Measurements from ENCODE around the gene FOXP1.

The FOXP1 gene

DNA sequence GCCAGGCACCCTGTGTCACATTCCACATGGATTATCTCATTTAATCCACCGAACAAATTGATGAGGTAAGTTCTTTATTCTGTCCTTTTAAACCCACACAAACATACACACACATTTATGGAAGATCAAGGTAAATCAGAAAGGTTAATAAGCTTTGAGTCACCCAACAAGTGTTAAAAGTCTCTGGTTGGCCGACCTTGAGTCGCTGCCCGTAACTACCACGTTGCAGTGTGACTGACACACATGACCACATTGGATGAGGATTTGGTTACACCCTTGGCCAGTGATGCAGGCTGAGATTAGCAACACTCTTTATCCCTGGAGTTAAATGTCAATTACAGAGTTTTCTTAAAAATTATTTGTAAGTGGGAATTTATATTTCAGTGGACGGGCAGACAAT lies 19.2 kb downstream of the FOXP1 start:
- no peak for DNase-seq (ENCODE audit: low read depth in 2 of 2)

DNA sequence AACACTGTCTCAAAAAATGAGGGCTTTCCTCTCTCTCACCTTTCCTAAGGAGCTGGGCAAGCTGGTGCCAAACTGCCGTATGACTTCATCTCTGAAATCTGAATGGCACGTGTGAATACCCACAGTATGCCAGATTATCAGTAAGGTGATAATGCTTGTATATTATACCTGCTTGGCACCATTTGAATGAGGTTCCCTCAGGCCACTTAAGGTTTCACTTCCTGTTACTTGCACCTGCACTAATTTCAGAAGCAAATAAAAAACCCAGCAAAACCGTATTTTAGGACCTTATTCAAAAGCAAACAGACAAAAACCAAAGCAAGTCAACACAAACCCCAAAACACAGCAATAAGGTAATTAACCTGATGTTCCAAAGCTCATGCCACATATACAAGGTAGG lies 19.7 kb downstream of the FOXP1 start:
- DNase-seq (ENCODE audit: low read depth in 2 of 2), result no peak

DNA sequence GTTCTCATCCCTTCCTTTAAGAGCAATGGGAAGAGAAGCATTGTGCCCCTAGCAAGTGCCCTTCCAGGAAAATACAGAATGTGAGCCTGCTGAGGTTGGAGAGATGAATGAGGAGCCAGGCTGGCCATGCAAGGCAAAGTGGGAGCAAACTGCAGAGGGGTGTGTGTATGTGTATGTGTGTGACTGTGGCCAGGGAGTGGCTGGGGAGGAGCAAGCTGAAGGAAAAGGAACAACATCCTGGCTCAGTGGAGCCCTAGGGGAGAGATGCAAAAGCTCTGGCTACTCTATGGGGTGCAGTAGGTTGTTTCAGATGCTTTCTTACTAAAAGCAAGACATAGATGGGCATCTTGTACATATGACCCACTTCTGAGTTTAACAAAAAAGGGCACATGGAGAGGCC lies 20.6 kb downstream of the FOXP1 start:
- no peak for DNase-seq (ENCODE audit: low read depth in 2 of 2)

DNA sequence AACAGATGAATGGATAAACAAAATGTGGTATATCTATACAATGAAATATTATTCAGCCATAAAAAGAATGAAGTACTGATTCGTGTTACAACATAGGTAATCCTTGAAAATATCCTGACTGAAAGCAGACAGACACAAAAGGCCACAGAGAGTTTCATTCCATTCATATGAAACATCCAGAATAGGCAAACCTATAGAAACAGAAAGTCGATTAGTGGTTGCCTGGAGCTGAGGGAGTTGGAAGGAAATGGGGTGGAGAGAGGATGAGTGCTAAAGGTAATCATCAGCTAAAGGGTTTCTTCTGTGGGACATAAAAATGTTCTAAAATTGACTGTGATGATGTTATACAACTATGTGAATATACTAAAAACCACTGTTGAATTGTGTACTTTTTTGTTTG lies 22.9 kb downstream of the FOXP1 start:
- DNase-seq (ENCODE audit: low read depth in 2 of 2), result no peak

DNA sequence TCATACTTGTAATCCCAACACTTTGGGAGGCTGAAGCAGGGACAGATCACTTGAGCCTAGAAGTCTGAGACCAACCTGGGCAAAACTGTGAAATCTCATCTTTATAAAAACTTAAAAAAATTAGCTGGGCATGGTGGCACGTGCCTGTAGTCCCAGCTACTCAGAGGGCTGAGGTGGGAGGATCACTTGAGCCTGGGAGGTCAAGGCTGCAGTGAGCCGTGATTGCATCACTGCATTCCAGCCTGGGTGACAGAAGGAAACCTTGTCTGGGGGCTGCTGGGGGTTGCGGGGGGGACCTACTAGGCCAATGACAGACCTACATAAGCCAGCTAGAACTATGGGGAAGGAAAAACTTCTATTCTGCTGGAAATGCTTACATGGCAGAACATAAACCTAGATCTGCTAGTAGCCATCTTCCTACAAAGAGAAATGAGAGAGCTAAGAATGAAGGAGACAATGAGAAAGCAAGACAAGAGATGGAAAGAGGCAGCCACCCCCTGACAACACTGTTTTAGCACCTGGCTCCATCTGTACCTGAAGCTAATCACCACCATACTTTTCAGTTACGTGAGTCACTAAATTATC lies 23.9 kb downstream of the FOXP1 start:
- DNase-seq (ENCODE audit: low read depth in 2 of 2), result no peak

DNA sequence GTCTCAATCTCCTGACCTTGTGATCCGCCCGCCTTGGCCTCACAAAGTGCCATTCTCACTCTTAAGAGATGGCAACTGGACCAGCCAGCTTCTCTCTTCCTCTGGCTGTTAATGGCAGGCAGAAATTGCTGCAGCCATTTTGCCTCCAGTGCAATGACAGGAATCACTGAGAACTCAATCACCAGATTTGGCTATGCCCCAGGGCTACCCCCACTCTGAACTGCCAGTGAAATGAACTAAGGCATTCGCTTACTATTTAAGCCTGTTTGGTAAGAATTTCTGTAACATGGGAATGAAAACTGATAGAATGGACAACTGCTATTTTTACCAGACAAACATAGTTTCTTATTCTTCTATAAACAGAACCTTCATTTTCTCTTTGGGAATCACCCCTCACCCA lies 24.5 kb downstream of the FOXP1 start:
- no peak for DNase-seq (ENCODE audit: low read depth in 2 of 2)

DNA sequence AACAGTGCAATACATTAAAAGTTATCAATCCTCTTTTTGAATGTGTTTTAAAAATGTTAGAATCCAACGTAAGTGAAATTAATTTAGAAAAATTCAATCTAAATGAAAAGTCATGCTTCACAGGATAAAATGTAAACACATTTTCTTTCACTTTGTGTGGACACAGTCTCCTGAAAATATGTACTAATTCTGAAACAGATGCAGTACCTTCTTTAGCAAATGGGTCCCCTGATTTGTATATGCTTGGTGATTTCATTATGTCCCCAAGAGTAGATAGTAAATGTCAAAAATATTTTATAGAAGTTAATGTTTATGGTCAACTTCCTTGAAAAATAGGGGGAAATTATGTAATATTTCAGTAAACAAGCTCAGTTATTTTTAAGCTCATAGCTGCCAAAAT lies 28.9 kb downstream of the FOXP1 start:
- DNase-seq (ENCODE audit: low read depth in 2 of 2), result no peak

DNA sequence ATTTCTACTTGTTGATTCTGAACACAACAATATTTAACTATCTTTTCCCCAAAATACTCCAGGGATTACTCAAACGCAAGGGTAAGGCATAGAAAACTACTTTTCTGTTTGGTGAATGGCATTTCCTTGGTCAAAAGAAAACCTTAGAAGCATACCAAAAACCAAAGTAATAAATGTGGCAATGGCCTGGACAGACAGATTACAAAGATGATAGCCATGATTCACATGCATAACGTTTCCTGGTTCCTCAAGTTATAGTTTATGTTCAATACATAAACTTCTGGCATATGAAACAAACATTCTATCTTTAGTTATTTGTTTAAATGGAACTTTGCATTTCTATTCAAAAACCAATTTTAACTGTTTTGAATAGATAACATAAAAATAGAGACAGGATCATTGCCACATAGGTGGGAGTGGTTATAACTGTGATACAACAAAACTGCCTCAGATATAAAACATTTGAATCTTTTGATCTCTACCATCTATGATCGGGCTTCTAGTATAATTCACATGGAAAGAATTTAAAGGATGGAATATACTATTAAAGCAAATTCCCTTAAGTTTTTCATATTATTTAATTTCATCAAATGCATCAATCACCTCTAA lies 32.1 kb downstream of the FOXP1 start:
- DNase-seq (ENCODE audit: low read depth in 2 of 2), result no peak

DNA sequence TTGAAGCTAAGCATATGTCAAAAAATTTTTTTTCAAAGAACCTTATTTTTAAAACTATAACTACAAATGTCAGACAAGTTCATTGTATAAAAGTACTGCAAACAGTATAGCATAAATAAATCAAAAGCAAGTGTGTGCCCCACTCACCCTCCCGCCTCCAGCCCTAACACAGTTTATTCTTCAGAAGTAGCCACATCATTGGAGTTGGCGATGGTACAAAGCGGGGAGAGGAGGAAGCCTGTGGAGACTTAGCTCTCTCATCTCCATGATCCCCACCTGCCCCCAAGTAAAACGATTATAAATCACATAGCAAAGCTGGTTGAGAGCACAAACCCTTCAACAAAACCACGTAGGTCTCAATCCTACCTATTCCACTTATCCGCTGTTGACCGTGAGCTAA lies 33.6 kb downstream of the FOXP1 start:
- DNase-seq (ENCODE audit: low read depth in 2 of 2), result no peak

DNA sequence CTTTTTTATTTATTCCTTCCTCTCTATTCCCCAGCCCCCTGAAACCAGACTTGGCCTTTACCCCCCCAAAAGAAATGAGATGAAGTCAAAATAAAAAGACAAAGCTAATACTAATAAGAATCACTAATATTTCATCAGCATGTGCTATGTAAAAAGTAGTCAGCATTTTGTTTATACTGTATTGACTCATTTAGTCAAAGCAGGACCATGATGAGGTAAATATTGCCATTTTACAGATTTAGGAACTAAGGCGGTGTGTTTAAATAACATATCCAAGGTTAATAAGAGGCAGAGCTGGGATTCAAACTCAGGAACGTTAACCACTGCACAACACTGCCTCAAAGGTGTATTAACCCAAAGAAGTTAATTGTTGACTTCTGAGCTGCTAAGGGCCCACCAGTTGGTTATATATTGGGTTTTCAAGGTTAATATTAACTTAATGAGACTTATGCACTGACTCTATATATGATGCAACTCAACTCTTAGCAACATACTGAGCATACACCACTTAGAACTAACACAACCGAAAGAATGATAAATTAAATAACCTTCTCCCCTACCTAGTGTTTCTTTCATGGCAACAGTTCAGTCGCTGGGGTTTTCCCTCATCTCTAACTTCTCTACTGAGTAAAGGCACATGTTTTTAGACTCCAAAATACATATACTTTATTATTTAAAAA lies 34.7 kb downstream of the FOXP1 start:
- DNase-seq (ENCODE audit: low read depth in 2 of 2), result no peak

DNA sequence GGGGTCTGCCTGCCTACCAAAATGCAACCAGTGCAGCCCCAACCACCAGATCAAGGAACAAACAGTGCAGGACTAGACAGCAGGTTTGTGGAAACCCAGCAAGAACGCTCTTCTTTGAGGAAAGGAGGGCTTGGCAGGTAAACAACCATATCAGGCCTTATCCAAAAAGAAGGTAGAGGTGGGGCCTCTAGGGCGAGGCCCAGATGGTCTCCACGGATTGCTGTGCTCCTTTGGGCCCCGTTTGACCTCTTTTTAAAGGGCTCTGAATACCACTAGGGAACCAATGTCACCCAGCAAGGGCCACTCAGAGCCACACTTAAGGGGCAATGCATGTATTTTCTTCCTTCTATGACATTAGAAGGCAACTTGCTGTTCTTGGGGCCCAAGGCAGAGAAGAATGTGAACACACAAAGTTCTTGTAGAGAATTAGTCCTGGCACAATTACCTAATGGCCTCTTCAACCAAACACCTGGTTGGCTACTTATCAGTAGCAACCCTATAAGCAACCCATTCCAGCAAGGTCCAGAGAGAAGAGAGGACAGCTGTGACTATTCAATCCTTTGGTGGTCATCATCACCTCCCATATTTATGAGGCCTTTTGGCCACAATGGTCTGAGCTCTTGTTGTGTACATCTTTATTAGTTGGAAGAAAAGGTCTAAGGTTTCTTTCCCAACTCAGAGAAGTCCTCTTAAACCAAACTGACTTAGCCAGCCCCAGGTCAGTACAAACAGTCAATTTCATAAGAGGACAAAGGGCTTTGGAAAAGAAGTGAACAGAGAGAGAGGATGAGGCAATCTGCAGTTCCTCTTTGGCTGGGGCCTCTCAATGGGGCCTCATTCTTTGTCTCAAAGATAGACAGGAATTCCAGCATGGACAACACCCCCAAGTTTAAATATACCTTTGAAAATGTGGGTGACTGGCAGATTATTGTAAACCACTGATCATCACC lies 36.0 kb downstream of the FOXP1 start:
- DNase-seq (ENCODE audit: low read depth in 2 of 2), result no peak

DNA sequence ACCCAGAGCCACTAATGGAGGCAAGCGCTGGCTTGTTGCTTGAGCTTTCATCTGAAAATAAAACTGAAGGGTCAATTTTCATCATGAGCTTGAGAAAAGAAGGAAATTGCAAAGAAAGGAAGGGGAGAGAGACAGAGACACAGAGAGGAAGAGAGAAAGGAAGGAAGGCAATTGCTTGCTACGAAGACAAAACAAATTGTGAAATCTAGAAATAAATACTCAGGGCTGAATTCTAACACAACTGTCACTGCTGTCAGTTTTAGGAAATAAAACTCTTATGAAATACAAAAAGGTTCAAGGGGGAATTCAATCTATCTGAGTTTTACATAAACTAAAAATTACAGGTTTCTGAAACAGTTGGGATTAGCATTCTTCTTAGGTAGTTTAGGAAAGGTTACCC lies 36.7 kb downstream of the FOXP1 start:
- DNase-seq (ENCODE audit: low read depth in 2 of 2), result no peak

DNA sequence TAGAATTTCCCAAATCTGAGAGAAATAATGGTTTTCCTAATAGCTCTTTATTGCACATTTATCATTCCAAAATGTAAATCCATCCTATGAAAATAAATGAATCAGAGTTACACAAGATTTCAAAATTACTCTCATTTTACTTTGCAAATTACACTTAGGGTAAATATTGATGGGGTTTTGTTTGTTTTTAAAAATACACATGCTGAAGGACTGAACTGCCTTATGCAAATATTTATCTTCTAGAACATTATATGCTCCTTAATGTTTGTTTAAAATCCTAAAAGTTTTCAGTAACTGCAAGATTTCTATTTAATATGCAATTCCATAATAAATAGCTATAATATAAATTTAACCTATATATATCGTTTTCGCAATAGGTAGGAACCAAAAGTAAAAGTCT lies 38.2 kb downstream of the FOXP1 start:
- DNase-seq (ENCODE audit: low read depth in 2 of 2), result no peak

DNA sequence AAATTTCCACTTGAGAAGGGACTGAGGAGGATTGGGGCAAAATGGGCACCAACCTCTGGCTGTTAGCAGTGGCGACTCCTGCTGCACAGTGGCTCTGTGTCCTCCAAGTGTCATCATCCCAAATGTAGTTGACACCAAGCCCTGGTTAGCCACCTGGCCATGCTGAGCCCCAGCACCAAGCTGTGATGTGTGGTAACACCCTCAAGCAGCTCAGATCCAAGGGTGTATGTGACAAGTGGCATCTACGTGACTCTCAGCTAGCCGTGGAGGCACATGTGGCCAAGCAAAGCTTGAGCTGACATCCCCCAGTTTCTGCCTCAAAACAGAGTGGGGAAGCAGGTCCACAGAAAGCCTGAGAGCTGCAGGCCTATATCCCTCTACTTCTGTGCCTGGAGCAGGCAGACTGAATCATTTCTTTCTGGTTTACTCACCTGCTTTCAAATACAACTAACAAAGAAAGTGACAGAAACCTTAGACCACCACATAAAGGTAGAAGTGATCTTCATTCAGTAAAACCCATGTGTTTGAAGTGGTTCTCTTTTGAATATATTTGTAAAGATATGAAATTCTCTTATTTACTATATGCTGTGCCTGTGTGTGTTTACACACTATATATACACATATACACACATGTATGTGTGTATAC lies 40.0 kb downstream of the FOXP1 start:
- DNase-seq (ENCODE audit: low read depth in 2 of 2), result peak; percentile 9 to 12

DNA sequence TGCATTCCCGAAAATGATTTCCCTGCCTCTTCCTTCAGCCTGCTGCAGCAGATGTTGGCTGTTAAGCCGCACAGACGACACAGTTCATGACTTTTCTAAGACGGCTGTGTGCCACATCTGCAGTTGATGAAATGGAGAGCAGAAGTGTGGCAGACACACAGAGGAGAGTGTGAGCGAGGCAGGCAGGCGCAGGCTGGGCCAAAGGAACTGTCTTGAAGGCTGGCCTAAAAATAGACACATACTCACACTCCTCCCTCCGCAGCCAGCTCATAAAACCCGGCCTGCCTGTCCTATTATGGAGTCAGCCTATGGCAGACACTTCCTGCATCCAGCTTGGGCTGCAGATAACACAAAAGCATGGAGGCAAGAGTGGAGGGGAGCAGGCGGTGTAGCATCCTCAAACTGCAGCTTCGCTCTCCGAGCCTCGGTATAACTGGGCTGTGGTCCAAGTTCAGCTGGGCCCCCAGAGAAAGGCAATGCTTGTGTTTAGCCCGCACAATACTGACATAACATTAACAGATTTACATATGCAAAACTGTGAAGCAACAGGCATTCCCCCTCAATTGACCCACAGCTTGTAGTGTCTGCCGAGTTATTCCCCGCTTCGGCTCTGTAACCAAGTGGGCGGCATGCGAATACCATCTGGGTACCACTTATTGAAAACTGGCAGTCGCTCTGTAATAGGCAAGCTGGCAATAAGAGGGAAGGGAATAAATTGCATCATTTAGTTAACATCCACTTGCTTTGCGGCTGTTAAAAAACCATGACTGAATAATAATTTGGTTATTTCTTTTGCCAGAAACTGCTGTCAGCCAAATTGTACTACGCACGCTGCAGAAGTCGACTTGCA lies 40.8 kb downstream of the FOXP1 start:
- no peak for DNase-seq (ENCODE audit: low read depth in 2 of 2)

DNA sequence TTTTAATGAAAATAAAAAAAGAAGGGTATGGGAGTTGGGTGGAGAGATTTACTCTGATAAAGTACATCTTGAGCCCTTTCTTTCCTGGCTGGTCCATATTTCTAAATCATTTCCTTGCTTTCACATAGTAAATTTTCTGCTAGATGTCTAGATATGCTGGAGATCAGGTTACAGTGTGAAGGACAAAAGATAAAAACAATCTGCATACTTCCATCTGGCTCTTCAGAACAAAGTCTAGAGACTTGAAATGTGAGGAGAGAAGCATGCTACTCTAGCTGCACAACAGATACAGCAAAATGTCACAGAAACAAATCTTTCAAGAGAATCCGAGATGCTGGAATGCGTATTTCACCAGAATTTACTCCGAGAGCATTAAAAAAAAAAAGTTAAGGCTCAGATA lies 42.2 kb downstream of the FOXP1 start:
- no peak for DNase-seq (ENCODE audit: low read depth in 2 of 2)

DNA sequence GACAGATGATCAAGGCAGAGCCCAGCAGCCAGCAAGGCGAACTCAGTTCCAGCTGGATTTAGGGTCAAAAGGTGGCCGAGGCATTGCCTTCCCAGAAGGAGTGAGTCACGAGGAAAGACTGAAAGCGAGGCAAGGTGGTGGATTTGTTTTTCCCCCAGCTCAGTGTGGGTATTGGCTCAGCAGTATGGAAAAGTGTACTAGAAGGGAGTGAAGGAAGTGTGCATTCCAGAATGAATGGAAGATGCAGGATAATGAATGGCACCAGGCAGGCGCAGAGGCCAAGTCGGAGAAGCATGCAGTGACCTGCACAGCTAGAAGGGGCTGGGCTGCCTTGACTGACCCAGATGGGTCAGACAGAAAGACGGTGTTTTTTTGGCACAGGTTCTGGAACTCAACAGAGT lies 46.3 kb downstream of the FOXP1 start:
- no peak for DNase-seq (ENCODE audit: low read depth in 2 of 2)

DNA sequence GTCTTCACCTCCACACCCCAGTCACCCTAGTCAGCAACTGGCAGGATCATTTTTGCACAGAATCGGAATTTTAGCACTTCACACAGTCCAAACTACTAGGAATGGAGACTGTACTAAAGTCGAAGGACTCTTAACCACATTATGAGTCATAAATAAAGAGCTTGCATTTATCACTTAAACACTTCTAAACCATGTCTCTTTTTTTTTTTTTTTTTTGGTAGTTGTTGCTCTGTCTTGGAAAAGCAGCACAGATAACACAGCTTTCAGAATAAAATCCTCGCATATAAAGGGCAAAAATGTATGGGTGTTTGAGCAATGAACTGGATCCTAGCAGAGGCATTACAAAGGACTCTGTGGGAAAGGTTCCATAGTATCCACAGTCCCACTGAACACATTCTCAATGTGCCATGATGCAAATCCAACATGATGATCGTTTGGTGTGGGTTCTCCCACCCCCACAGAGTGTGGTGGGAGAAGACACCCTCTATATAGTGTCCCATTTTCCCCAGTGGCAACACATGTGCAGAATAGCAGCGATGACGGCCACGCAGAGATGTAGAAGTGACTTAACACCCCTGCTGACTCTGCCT lies 47.1 kb downstream of the FOXP1 start:
- no peak for DNase-seq (ENCODE audit: low read depth in 2 of 2)

DNA sequence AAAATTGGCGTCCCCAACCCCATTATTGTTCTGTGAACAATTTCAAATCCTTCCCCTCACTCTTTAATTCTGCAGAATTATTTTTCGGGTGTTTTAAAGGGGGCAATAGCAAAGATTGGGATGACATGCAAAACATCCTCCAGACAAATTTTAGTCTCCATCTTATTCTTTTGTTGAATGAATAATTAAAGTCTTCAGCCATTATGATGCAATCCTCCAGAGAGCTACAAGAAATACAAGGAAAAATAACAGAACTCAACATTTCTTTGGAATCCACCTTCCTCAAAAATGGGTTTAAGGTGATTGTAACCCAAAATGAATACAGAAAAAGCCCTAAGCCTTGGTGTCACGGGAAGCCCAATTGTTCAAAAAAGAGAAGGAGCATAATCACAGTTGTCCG lies 49.9 kb downstream of the FOXP1 start:
- no peak for DNase-seq (ENCODE audit: low read depth in 2 of 2)

DNA sequence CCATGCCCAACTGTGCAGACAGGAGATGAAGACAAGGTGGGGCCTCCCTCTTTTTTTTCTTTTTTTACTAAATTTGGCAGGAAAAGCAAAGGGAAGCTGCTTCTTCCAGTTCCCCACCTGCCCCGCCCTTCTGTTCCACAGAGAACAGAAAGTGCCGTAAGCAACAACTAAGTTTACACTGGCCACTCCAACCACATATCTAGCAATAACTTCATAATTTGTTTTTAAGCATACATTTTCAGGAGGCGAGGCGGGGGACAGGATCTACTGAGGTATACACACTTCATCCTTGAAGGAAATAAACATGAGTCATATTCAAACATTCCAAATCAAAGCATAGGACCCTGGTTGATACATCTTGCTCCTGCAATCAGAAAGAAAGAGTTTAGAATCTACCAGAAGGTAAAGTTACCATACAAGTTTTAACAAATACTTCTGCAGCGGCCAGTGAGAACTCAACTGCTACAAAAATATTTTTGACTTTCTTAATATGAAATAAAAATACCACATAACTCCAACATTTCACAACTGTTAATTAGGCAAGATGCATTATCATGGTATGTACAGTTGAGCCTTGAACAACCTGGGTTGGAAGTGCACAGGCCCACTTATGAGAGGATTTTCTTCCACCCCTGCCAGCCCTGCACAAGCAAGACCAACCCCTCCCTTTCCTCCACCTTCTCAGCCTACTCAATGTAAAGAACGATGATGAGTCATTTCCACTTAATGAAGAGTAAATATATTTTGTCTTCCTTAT lies 50.7 kb downstream of the FOXP1 start:
- no peak for DNase-seq (ENCODE audit: low read depth in 2 of 2)

Data from stimulated activated CD4-positive, alpha-beta T cell treated with anti-CD3 and anti-CD28 coated beads, Interleukin-4, amount 100 ng/mL, for 48 hours (primary cell).